Psoas muscle (tissue), 8 donors: Measurements from ENCODE around the gene COPS9. TPM values are rescaled to one million over a fixed set of nuclear protein-coding genes. Genes with fewer than 3 reads are reported as not detected.

ENCODE experiments used
- ATAC-seq, 4 donors: fragments of 200-7000 bp; cut with Tn5 transposase; one replicate each; pipeline ENCODE4 v1.9.1; 2020; ENCODE audit warnings: moderate library complexity in 3 of 4, mild to moderate bottlenecking in 2 of 4
- DNase-seq, 2 donors: peaks; one replicate each; pipeline ENCODE4 v3.0.0-alpha.2; 2020
- H3K27ac ChIP-seq: fragments of 200-600 bp; one replicate; pipeline ENCODE4 v1.8.0; 2022
- H3K27me3 ChIP-seq, 3 donors: fragments of 200-600 bp in 1 of 3; one replicate each; pipeline versions ENCODE4 v1.6.1 to v1.8.0; 2013 to 2022; ENCODE audit warnings: low read length in 2 of 3, mild to moderate bottlenecking in 2 of 3, moderate library complexity in 1 of 3; ENCODE audit not compliant: insufficient read depth in 3 of 3
- H3K36me3 ChIP-seq, 2 donors: fragments of 200-600 bp in 1 of 2; one replicate each; pipeline versions ENCODE4 v1.6.1 to v1.8.0; 2013 to 2022; ENCODE audit warnings: low read depth in 1 of 2, mild to moderate bottlenecking in 1 of 2, moderate library complexity in 1 of 2; ENCODE audit not compliant: insufficient read depth in 1 of 2
- H3K4me1 ChIP-seq: fragments of 200-600 bp; one replicate; pipeline ENCODE4 v1.8.0; 2022
- H3K4me3 ChIP-seq: fragments of 200-600 bp; one replicate; pipeline ENCODE4 v1.8.0; 2022; ENCODE audit warnings: mild to moderate bottlenecking
- H3K9me3 ChIP-seq: fragments of 200-600 bp; one replicate; pipeline ENCODE4 v1.8.0; 2022
- WGBS, 3 donors: extraction: QIAGEN DNeasy Blood & Tissue Kit; methylation state at CpG; one replicate each; pipeline versions ENCODE4 v1.1.6 to v1.1.7; 2013; 5-methylcytosine and 5-hydroxymethylcytosine counted together
- intact Hi-C, 2 donors: fragments of 100-400 bp; cut with DNase I; formaldehyde crosslinking; loops; one replicate each; pipeline versions ENCODE4 v1.11.0 to v1.14.2; 2022
- polyA plus RNA-seq, 3 donors: library from polyadenylated mRNA; stranded (reverse); fragments of 200-250 nt; gene quantifications; one replicate each; pipeline ENCODE4 v1.2.3, GENCODE V29; 2013
- total RNA-seq, 4 donors: library from RNA; stranded (reverse); fragmentation: NEBNext Ultra II Directional in 2 of 4; extraction: Animal tissue kit (Norgen Biotek cat#: 25700) in 2 of 4; gene quantifications; one replicate each; pipeline versions ENCODE4 v1.2.1 to v1.2.4, GENCODE V29; 2021 to 2023
- TF ChIP-seq, protein P1 (sequence below): fragments of 200-600 bp; IDR thresholded peaks from one replicate; pipeline ENCODE4 v1.8.0; 2022; ENCODE audit warnings: antibody characterized with exemption
- donor health status: healthy with polysubstance abuse.
- donor health status: DM: no; HTN: no; CAD: no; lungs with moderate emphysema.
- donor health status: Bipolar disorder and iron deficiency.
- donor health status: healthy.
- donor health status: DM: yes; HTN: yes; CAD: no.
- donor health status: DM: no; HTN: no; CAD: no.
- donor health status: DM: no; HTN: no; CAD: no.
- donor health status: DM: yes; HTN: yes; CAD: no.

The COPS9 gene
- total and polyA plus RNA-seq, 7 donors: 136 to 597 (median 214) TPM

DNA sequence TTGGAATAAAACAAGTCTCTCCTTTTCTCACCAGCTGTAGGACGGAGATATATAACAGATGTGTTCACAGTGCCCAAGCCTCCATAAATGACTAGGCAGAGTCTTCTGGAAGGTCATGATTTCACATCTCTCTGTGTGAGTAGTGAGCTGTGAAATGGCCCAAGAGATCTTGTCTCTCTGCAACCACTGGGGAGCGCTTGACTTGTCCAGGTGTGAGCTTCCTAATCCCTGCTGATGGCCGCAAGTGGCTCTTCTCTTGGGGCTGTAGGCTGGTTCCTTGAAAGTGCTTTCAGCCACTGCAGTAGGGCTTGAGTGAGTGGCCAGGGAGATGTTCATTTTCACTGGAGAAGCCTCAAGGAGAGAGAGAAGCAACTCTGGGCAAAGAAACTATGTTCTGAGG is 42.5 kb upstream of the COPS9 start:
- WGBS, 3 donors: 83 to 89% (median 88%) methylated on average over 3 of the region's 3 CpGs
- no peak overlapping the region for H3K27ac ChIP-seq
- intact Hi-C loops: no loop called here
- TF ChIP-seq, protein P1, sequence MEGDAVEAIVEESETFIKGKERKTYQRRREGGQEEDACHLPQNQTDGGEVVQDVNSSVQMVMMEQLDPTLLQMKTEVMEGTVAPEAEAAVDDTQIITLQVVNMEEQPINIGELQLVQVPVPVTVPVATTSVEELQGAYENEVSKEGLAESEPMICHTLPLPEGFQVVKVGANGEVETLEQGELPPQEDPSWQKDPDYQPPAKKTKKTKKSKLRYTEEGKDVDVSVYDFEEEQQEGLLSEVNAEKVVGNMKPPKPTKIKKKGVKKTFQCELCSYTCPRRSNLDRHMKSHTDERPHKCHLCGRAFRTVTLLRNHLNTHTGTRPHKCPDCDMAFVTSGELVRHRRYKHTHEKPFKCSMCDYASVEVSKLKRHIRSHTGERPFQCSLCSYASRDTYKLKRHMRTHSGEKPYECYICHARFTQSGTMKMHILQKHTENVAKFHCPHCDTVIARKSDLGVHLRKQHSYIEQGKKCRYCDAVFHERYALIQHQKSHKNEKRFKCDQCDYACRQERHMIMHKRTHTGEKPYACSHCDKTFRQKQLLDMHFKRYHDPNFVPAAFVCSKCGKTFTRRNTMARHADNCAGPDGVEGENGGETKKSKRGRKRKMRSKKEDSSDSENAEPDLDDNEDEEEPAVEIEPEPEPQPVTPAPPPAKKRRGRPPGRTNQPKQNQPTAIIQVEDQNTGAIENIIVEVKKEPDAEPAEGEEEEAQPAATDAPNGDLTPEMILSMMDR: no peak
- H3K27me3 ChIP-seq: no peaks in the 10 kb centered on the region
- no peaks in the 10 kb centered on the region for H3K36me3 ChIP-seq
- no peak overlapping the region for H3K4me3 ChIP-seq
- DNase-seq: peak in 1 of 2 donors; percentile 8
- no peaks in the 10 kb centered on the region for H3K9me3 ChIP-seq
- no peaks in the 10 kb centered on the region for H3K4me1 ChIP-seq
- ATAC-seq: no peak

DNA sequence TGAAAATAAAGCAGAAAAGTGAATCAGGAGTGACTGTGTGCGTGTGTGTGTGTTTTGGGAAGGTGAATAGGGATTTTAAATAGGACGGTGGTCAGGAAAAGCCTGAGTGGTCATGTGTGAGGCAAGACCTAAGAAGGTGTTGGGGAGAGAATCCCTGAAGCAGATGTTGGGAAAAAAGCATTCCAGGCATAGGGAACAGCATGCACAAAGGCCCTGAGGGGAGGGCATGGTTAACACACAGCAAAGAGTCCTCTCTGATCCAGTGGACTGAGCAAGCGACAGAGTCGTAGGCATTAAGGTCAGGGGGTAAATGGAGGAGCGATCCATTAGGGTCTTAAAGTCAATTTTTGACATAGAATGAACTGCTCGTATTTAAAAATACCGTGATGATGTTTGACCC is 38.4 kb upstream of the COPS9 start:
- Histone ChIP-seq H3K27me3 (no peaks in the 10 kb centered on the region), H3K27ac (no peak overlapping the region), H3K9me3 (no peaks in the 10 kb centered on the region), H3K4me1 (no peaks in the 10 kb centered on the region), H3K36me3 (no peaks in the 10 kb centered on the region), H3K4me3 (no peak overlapping the region)
- TF ChIP-seq, protein P1: no peak
- ATAC-seq: no peak
- 67 to 71% (median 71%) methylated on average over 7 of the region's 7 CpGs for WGBS, 3 donors
- intact Hi-C loops: no loop called here
- DNase-seq: no peak

DNA sequence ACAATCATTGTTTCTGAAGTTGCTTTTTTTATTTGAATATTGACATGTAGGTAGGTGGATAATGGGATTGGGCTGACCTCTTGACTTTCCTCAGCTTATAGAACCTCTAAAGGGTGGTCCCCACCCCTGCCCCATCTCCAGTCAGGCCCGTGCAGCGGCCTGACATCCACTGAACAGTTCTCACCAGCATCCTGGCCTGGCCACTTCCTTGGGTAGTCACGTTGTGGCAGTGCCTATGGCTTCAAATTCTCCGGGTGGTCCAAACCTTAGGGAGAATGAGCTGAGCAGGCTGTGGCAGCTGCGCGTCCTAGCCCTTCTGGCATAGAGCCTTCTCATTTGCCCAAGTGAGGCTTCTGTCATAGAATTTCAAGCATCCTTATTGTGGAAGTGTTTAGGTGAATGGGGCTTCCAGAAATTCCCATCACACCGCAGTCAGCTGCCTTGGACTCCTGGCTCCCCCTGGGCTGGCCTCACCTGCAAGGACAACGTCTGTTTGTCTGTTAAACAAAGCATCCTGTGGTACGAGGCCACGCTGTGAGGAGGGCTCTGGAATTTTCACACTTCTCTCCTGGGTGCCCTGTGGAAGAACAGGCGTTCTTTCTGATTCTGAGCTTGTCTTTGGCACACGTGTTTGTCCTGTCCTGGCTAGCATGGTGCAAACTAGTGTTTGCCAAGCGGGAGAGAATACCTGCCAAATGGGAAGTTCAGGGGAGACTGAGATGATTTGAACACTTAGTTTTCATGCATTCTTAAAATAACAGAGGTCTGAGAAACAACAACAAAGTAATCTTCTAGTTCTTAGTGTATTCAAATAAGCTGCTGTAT is 36.2 kb upstream of the COPS9 start:
- no peaks in the 10 kb centered on the region for H3K9me3 ChIP-seq
- intact Hi-C loops: no loop called here
- DNase-seq: no peak
- TF ChIP-seq, protein P1: no peak
- H3K27me3 ChIP-seq: no peaks in the 10 kb centered on the region
- H3K4me3 ChIP-seq: no peak overlapping the region
- H3K4me1 ChIP-seq: no peaks in the 10 kb centered on the region
- no peak for ATAC-seq
- no peak overlapping the region for H3K27ac ChIP-seq
- WGBS, 3 donors: 54 to 63% (median 57%) methylated on average over 13 of the region's 13 CpGs
- no peaks in the 10 kb centered on the region for H3K36me3 ChIP-seq

DNA sequence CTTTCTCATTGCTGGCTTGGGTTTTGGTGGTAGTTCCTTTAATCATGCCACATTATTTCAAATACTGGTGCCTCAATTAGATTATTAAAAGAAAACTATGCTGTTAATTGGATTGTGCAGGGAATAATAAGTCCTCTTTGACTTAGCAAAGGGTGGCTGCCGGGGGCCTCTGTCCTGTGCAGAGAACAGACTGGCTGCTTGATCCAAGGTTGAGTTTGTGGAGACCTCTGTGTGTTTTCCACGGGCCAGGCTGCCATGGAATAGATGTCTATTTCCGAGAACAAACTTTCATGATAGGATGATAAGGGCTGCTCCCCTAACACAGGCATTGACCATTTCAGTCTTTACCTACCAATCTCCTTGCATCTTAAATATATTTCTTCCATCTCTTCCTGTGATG is 34.8 kb upstream of the COPS9 start:
- Histone ChIP-seq H3K4me3 (no peak overlapping the region), H3K4me1 (no peaks in the 10 kb centered on the region), H3K9me3 (no peaks in the 10 kb centered on the region), H3K27me3 (peaks cover 0 to 4% (median 0%) of the 10 kb centered on the region in 3 donors), H3K36me3 (no peaks in the 10 kb centered on the region), H3K27ac (no peak overlapping the region)
- intact Hi-C loops: no loop called here
- 81 to 87% (median 86%) methylated on average over 3 of the region's 3 CpGs for WGBS, 3 donors
- no peak for DNase-seq
- TF ChIP-seq, protein P1: no peak
- no peak for ATAC-seq

- WGBS, 3 donors: 49 to 61% (median 55%) methylated on average over 6 of the region's 6 CpGs
- ATAC-seq: no peak
- no peaks in the 10 kb centered on the region for H3K4me1 ChIP-seq
- no peaks in the 10 kb centered on the region for H3K36me3 ChIP-seq
- H3K4me3 ChIP-seq: no peak overlapping the region
- H3K9me3 ChIP-seq: no peaks in the 10 kb centered on the region
- peaks cover 0 to 4% (median 0%) of the 10 kb centered on the region in 3 donors for H3K27me3 ChIP-seq
- intact Hi-C loops: no loop called here
- no peak overlapping the region for H3K27ac ChIP-seq
- TF ChIP-seq, protein P1: no peak
- DNase-seq: no peak
Measured at GRCh38 chr2:240170354-240170735, 34.2 kb upstream of the COPS9 start.
